ENCODE measurements around the gene IMMP2L.

- TF ChIP-seq CTCF (IDR thresholded peaks at IDR 0.05) (no peak), POLR2A (IDR thresholded peaks at IDR 0.05) (no peak), EP300 (IDR thresholded peaks at IDR 0.05) (no peak)
Measured at GRCh38 chr7:111103136-111103535, 459.2 kb downstream of the IMMP2L start.
